ENCODE results near the gene FAM187B.
"Not testable (repeated sequence)": the region's sequence is repeated elsewhere in the genome, so short reads cannot be mapped to it uniquely, and the experiment has no call there.

The FAM187B gene

DNA sequence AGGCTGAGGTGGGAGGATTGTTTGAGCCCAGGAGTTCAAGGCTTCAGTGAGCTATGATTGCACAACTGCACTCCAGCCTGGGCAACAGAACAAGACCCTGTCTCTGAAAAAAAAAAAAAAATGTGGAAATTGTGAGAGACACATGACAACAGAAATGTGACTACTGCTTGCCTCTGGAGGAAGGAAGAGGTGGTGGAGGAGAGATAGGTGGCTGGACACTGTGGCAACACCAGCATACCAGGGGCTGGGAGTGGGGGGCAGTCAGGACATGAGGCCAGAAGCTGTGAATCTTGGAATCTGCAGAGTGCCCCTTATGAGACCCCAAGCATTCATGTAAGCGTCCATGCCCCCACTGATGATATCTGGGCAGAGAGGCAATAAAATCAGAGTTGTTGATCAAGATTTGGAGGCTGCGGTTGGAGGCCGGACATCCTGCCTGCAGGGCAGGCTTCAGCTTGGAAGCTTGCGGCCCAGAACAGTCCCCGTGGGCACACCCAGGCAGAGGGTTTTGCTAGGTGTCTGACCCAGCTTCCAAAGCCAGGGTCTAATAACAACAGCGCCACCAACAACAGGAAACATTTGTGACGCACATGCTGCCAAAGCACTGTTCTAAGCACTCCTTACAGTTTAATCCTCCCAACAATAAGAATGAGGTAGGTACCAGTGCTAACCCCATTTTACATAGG is 16.9 kb downstream of the FAM187B start:
- DNase-seq = no peak

DNA sequence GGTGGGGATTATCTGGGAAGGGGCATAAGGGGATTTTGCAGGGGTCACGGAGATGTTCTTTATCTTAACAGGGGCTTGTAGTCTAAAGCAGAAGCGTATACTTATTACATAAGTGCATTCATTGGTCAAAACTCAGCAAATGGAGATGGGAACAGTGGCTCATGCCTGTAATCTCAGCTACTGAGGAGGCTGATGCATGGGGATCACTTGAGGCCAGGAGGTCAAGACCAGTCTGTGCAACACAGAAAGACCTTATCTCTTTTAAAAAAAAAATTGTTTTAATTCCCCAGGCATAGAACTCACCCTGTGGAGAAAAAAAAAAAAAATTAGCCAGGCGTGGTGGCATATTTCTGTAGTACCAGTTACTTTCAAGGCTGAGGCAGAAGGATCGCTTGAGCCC is 18.9 kb downstream of the FAM187B start:
- no peak for DNase-seq

DNA sequence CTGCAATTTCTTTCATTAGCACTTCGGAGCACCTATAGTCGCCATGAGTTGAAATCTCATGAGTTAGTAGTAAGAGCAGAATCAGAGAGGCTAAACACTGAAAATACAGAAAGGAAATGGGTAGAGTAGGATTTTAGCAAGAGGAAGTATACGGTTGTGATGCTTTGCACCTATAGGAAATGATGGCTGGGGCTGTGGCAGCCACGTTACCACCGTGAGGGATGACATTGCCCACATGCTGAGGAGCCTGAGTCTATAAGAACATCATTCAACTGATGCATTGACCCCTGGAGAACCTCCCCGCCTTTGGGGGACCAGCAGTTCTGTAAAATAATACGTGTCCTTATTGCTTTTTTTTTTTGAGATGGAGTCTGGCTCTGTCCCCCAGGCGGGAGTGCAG is 20.4 kb downstream of the FAM187B start:
- no peak for DNase-seq

DNA sequence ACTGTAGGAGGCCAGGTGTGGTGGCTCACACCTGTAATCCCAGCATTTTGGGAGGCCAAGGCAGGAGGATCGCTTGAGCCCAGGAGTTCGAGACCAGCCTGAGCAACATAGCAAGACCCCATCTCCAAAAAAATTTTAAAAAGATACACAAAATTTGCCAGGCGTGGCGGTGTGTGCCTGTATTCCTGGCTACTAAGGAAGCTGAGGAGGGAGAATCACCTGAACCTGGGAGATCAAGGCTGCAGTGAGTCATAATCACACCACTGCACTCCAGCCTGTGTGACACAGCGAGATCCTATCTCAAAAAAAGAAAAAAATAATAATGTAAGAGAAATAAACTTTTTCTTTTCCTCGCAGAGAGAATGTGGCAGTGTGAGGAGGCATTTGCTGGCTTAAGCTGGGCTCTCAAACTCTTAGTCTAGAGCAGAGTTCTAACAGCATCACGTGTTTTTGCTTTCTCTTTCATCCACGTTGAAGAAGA is 21.1 kb downstream of the FAM187B start:
- DNase-seq = no peak

DNA sequence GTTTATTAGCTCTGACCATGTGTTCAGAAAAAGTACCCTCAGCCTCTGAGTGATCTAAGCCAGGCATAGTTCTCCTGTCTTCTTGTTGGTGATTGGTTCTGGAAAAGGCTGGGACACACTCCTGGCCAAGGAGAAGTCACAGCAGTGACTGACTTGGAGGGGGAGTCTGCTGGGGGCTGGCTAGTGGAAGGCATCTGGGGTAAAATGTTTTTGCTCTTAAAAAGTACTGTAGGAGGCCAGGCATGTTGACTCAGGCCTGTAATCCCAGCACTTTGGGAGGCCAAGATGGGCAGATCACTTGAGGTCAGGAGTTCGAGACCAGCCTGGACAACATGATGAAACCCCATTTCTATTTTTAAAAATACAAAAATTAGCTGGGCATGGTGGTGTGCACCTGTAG is 21.7 kb downstream of the FAM187B start:
- no peak for DNase-seq

DNA sequence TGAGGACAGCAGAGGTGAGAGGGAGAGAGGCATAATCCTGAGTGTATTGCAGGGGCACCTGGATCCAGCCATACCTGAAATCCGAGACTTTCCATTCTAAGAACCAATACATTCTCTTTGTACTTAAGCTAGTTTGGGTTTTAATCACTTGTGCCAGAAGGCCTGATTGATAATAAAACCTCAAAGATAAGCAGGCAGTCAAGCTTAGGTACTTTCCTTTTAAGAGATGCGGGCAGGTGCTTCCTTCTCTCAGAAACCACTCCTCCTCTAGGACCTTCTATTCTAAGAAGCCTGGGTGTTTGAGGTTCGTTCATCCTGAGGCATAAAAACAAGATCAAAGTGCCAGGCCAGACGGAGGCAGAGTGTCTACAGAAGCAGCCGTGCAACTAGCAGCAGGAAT is 22.2 kb downstream of the FAM187B start:
- DNase-seq = no peak

DNA sequence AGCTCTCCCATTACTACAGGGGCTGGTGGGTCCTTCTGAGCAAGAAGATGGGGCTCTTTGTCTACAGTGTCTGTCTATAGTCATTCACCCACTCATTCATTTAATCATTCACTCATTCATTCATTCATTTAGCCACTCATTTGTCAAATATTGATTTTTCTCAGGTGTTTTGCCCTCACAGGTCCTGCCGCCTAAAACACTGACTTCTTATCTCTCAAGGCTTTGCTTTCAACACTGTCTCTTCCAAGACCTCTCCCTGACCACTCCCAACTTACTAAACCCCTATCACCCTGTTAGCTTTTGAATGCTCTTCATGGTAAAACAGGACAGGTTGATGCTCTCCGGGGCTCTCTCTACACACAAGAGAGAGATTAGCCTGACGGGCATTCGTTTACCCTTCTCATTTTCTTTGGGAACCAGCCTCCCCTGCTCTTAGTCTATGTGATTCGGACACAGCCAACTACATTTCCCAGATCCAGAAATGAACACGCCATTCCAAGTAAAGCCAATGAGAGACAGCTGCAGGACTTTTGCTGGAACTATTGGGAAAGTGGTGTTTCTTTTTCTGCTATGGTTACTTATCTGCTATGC is 22.7 kb downstream of the FAM187B start:
- no peak for DNase-seq

DNA sequence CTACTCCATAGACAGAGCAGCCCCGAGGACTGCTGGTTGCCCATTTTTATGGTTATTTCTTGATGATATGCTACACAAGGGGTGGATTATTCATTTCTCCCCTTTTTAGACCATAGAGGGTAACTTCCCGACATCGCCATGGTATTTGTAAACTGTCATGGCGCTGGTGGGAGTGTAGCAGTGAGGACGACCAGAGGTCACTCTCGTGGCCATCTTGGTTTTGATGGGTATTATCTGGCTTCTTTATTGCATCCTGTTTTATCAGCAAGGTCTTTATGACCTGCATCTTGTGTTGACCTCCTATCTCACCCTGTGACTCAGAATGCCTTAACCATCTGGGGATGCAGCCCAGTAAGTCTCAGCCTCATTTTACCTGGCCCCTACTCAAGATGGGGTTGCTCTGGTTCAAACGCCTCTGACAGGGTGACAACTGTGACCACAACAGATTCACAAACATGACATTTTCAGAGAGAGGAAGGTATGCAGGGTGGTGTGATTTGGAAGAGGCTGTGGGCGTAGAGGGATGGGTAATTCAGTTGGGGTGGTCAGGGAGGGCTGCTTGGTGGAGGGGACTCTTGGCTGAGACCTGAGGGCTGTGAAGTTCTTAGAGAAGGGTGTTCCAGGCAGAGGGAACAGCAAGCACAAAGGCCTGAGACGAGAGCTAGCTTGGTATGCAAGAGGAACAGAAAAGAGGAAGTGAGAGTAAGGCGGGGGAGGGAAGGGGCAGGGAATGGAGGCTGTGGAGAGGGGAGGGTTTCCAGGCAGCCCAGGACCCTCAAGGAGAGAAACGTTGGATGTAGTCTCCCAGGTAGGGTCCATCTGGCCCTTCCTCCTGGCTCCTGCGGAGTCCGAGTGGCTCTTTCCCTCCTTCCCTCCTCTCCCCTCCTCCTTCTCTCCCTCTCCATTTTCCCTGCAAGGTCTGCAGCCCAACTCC is 23.5 kb downstream of the FAM187B start:
- no peak for DNase-seq

DNA sequence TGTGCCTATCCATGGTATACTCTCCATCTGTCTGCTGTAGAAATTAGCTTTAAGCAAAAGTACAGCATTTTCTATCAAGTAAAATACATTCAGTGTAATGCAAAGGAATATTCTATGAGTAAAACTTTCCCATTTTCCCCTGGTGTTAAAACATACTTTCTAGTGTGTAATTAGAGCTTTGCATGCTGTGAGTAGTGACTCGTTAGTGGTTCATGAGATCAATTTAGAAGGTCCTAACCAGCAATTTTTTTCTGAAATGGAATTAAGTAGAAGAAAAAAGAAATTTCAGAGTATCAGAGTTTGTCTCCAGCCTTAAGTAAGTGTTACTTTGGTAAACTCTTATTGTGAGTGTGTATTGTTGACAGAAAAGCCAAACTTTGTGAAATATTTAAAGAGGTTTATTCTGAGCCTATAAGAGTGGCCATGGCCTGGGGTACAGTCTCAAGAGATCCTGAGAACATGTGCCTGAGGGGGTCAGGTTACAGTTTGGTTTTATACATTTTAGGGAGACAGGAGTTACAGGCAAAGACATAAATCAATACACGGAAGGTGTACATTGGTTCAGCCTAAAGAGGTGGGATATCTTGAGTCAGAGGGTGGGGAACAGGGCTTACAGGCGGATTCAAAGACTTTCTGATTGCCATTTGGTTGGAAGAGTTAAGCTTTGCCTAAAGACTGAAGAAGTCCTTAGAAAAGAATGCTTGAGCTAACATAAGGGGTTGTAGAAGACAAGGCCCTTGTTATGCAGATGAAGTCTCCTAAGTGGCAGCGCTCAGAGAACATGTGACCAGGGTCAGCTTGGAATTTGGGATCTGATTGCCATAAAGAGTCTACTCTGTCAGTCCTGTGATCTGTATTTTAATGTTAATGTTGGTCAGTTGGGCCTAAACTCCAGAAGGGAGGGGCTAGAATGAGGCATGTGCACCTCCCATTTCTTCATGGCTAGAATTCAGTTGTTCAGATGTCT is 25.5 kb downstream of the FAM187B start:
- DNase-seq = no peak

DNA sequence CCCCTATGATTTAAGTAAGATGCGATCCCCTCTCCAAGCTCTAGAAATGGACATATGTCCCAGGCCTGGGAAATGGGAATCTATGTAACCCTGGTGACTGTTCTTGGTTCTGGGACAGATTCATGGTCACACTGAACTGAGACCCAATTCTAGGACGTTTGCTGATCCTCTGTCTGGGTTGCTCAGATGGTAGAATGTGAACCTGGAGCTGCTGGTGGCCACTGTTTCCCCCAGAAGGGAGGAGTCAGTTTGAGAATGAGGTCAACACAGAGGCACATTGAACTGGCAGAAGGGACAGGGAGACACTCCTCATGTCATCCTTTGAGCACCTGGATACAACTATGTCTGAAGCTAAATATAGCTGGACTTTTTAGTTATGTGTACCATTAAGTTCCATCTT is 29.1 kb downstream of the FAM187B start:
- no peak for DNase-seq

DNA sequence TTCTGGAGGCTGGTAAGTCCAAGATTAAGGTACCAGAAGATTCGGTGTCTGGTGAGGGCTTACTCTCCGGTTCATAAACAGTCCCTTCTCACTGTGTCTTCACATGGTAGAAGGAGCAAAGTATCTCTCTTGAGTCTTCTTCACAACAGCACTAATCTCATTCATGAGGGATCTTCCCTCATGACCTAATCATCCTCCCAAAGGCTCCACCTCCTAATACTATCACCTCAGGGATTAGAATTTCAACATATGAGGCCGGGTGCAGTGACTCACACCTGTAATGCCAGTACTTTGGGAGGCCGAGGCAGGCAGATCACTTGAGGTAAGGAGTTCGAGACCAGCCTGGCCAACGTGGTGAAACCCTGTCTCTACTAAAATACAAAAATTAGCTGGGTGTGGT is 31.7 kb downstream of the FAM187B start:
- not testable (repeated sequence) for DNase-seq

DNA sequence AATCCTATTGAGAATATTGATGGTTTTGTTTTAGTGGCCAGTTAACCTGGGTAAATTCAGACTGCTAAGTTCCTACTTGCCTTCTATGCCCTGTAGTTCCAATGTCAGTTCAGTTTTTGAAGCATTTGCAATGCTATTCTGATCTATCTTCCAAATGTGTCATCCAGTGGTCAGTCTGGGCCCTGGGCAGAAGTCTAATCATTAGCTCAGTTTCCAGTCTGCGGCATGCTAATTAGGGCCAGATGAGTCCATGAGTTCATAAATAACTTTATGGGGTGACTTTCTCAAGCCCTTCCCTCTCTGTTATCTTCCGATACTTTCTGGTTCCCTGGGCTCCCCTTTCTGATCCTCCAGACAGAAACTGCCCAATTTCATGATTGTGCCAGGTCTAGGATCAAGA is 32.7 kb downstream of the FAM187B start:
- DNase-seq = no peak

DNA sequence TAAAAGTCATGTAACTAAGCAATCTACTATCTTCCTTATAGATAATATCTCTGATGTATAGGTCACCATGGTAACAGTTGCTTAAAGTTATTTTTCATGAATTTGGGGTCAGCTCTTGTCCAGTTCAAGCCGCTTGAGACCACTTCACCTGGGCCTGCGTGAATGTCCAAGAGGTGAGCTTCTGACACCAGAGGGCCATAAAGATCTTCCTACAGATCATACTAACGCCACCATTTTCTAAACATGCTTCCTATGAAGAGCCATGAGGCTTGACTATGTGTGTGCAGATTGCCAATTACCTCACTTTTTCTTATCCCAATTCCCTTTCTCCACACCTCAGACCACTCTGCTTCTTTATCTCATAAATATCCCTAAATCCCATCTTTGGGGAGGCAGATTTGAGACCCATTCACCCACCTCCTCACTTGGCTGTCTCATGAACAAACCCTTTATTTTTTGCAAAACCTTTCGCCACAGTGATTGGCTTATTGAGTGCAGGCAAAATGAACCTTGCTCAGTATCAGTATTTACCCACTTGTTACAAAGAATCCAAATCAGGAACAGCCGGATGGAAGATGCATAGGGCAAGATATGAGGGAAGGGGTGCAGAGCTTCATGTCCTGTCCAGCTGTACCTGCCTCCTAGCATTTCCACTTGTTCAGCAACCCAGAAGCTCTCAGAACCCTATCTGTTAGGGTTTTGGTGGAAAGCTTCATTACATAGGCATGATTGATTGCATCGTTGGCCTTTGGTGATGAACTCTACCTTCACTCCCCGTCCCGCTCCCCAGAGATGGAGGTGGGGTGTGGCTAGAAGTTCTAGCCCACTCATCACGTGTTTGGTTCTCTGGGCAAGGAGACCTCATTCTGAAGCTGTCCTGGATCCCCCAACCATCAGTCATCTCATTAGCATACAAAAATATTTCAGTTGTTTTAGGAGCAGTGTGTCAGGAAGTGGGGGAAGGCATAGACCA is 34.2 kb downstream of the FAM187B start:
- no peak for DNase-seq

DNA sequence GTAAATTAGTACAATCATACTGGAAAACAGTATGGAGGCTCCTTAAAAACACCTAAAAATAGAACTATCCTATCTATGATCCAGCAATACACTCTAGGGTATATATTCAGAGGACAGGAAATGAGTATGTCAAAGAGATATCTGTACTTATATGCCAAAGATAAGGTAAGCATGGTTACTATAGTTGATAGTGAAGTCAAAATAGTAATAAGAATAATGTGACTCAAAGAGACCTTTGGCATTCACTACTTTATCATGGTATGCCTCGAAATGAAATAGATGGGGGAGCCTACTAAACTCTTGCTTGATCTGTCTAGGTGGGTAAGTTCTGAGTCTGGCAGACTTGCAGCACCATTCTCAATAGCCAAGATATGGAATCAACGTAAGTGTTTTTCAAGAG is 43.7 kb downstream of the FAM187B start:
- DNase-seq = no peak

DNA sequence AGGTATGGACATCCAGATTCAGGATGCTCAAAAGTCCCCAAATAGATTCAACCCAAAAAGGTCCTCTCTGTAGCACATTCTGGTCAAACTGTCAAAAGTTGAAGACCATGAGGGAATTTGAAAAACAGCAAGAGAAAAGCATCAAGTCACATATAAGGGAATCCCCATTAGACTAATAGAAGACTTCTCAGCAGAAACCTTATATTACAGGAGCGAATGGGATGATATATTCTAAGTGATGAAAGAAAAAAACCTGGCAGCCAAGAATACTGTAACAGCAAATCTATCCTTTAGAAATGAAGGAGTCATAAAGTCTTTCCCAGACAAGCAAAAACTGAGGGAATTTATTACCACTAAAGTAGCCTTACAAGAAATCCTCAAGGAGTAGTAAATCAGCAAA is 44.3 kb downstream of the FAM187B start:
- no peak for DNase-seq

DNA sequence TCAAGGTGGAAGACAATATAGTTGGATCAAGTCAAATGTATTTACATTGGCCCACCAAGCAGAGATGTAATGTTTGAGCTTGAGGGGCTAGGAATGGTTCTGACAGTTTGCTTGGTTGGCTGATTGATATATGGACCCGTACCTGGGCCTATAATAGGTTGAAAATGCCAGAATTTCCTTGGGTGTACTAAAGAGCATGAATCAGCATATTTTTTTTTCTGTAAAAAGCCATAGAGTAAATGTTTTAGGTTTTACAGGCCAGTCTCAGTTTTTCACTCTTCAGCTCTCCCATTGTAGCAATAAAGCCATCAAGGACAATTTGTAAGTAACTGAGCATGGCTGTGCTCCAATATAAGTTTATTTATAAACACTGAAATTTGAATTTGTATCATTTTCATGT is 47.2 kb downstream of the FAM187B start:
- no peak for DNase-seq

DNA sequence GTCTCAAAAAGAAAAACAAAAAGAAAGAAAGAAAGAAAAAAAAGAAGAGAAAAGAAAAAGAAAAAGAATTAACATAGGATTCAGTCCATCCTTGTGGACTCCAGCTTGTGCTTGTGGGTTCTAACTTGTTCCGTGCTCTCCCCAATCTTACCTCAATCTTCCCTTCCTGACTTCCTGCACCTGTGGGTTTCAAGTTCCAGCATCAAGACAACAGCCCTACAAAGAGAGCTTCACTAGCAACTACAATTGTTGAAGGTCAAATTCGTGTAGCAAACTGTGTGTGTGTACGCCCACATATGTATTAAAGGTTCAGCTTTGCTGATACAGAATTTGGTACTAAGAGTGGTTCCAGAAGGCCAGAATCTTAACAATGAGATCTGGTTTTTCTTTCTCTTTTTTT is 48.7 kb downstream of the FAM187B start:
- DNase-seq = no peak

DNA sequence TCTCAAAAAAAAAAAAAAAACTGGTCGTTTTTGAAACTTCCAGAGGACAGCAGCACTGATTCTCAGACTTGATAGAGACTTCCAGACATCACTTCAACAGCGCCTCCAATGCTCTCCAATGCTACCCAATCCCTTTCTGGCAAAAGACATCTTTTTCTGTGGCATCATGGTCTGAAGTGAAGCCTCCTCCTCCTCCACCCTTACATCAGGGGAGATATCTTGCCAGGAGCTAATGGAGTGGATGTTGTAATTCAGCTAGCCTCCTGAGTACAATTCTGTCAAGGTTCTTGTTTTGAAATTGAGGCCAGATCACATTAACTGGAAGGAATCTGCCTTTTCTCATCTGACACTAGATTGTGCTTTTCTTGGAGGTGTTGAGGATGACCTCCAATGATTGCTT is 49.8 kb downstream of the FAM187B start:
- no peak for DNase-seq

DNA sequence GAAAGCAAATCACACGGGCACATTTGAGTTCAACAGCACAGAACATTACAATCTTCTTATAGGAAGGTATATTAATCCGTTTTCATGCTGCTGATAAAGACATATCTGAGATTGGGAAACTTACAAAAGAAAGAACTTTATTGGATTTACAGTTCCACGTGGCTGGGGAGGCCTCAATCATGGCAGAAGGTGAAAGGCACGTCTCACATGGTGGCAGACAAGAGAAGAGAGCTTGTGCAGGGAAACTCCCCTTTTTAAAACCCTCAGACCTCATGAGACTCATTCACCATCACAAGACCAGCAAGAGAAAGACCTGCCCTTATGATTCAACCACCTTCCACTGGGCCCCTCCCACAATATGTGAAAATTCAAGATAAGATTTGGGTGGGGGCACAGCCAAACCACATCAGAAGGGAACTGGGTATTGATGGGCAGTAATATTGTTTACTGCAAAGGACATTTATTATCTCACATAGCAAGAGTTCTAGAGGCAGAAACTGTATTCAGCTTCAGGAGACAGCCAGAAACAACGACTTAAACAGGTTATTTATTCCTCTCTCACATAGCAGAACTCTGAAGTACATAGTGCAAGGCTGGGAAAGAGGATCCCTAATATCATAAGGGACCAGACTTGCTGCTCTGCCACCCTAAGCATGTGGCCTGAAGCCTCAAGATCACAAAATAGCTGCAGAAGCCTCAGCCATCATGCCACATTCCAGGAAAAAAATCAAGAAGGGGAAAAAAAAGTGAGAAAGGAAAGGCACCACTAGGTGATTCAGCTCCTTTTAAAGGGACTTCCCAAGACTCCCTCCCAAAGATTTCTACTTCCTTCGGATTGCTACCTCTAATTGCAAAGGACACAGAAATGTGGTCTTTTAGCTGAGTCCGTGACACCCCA is 50.9 kb downstream of the FAM187B start:
- DNase-seq = no peak

DNA sequence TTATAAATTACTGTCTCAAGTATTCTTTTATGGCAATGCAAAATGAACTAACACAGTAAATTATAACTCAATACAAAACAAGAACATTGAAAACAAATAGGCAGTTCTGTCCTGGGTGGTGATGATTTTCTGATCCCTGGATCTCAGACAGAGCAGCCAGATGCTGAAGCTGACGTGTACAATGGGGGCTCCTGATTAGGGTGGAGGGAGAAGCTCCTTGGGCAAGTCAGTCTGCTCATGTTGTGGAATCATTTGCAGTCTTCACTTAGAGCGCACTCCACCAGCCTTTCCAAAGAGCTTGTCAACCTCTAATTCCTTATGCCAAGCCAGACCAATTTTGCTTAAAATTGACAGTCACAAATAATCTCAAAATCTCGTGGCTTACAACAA is 52.4 kb downstream of the FAM187B start:
- no peak for DNase-seq
